ENCODE results near the gene DNAJC1.
"Not testable (repeated sequence)": the region's sequence is repeated elsewhere in the genome, so short reads cannot be mapped to it uniquely, and the experiment has no call there.

- not testable (repeated sequence) for TF ChIP-seq POLR2A, CTCF (IDR thresholded peaks at IDR 0.05)
Observed at GRCh38 chr10:22032268-22032667, 28.7 kb upstream of the DNAJC1 start.

Measured in vagina (tissue), 2 donors.